HG03175 (cell line): ENCODE measurements around the gene HOXD9.
A peak's percentile ranks its signal among the peaks of the same experiment; 100 is the strongest.

Experiments used
- ATAC-seq: cut with Tn5 transposase; IDR thresholded peaks from one replicate; pipeline ENCODE4 v1.9.1; 2021; ENCODE audit warnings: mild to moderate bottlenecking, moderate library complexity; ENCODE audit not compliant: unreplicated experiment

Gene HOXD9

DNA sequence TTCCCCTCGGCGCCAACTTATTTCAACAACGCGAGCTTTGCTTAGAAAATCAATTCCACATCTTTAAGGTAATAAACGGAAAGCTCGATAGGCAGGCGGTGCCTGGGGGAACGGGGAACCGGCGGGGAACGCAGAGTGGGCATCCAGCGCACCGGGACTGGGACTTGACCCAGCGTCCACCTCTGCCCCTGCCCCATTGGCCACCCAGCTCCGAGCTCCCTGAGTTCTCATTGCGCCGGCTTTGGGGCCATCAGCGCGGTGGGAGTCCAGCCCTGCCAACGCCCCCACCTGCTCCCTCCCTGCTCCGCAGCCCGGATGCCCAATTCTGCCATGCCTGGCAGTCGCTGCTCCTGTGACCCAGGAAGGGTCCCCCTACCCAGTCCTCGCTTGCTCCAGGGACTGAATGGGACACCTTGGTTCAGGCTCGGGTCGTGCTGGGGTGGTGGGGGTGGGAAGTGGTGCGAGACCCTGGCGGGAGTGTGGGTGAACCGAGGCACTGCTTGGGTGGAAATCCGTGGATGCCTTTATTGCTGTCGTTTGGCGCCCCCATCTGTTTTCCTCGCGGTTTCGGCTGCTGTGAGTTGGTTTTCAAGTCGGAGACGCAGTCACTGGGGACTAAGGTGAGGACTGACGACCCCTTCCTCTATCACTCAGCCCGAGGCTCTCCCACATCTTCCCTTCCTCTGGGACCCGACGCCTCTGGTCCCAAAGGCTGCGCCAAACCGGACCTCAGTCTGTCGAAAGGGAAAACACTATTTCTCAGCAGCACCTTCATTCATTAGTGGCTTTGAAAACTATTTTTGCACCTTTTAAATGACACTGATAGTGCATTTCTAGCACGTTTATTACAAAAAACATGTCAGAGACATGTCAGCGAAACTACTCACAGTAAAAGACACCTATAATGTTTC, 36.4 kb upstream of the HOXD9 start:
- no peak for ATAC-seq

DNA sequence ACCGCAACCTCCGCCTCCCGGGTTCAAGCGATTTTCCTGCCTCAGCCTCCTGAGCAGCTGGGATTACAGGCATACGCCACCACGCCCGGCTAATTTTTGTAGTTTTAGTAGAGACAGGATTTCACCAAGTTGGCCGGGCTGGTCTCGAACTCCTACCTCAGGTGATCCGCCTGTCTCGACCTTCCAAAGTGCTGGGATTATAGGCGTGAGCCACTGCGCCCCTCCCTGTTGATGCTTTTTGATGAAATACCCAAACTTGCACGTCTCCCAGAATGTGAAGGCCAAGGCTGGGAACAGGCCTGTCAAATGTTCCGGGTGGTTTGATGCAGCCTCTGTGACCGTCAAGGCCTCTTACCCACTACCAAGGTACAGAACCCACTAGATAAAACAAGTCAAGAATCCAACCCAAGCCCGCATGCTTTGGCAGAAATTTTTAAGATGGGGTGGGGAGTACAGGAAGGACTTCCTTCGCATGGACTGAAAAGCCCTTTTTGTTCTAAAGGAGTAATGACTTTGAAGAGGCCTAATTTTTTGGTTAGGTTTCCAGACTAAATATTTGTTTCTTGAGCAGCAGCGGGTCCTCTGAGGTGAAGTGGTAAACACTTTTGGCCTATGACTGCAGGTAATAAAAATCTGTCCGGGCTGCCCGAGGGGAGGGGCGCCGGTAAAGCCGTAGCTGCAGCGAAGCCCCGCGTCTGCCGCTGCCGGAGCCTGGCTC, 35.0 kb upstream of the HOXD9 start:
- ATAC-seq: no peak

DNA sequence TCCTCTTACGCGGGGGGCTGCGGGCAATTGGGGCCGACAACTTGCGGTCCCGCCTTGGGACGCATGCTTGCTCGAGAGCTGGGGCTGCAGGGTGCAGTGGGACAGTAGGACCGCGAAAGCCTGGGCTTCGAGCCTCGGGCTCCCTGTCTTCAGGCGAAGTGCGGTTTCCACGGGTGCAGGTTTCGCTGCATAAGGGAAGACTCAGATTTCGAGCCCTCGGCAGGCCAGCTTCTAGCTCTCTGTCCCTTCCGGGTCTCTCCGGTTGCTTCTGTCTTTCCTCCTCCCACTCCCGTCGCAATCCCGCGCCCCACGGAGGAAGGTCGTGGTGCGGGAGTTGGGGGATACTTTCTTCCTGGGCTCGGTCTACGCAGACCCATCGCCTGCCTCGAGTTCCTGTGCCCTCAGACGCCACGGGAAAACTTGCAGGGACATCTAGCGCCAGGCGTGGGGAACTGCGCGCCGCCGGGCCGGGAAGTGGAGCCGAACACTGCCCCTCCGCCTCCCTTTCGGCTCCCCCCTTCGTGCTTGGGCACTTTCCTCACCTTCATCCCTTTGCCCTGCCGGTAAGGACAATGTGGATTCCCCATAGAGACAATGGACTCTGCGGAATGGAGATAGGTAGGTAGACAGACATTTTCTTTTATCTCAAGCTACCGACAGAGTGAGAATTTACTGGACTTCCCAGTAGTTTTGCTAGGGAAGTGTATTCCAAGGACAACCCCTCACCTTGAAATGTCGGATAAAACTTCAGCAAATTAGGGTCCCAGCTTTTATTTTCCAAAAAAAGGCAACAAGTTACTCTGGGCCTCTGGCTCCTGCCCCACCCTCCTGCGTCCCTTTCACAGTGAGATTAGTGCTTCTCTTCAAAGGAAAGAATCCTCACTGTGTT, 34.2 kb upstream of the HOXD9 start:
- ATAC-seq: no peak

DNA sequence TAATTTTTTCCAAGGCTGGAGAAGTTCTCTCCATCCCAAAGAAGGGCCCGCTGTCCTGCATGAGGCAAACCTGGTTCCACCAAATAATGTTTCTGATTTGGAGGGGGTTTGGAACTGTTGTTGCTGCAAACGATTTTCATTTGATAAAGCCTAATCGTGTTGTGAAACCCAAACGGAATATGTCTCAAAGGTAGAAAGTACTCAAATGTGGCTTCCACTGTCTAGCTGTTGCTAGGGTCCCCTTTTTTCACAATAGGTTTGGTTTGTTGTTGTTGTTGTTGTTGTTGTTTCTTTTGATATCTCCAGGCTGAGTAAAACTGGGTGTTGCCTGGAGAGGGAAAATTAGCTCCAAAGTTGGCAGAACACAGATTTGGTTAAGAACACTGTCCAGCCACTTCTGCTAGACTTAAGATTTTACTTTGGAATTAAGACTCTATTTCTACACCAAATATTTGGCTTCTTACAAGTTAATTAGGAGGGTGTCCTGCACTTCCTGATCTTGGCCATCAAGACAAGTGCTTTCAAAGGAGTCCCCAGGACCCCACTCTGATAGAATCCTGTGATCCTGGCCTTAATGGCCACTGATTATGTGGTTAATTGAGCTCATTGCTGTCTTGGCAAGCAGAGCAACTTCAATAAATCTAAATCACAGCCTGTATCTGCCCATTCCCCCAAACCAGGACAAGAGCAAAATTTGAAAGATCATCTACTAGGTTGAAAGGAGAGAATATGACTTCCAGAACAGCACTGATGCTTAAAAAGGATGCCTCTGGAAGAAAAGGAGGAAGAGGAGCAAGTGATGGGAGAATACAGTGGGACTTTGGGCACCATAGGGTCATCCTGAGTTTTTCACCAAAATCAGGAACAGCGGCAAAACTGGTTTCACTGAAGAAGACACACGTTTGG, 33.3 kb upstream of the HOXD9 start:
- no peak for ATAC-seq

DNA sequence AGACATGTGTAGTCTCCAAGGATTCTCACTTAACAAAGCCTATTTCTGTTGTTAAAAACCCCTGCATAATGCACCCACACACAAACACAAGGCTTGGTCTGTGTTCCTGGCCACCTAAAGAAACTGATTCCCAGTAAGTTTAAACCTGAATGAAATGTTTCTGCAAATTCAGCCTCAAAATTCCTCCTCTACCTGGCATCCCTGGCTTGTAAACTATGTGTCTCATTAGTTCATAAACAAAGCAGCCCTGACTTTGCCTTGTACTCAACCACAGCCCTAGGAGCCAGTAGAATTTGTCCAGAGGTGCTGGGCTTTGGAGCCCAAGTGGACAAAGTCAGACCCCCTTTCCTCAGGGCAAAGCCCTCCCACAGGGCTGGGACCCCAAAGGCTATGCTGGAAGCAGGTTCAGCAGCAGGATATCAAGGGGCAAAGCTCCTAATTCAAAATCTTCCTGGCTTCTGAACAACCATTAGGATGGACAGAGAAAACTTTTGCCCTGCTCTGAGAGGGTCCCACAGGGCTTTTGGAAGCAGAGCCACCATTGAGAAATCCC, 32.6 kb upstream of the HOXD9 start:
- ATAC-seq: no peak

DNA sequence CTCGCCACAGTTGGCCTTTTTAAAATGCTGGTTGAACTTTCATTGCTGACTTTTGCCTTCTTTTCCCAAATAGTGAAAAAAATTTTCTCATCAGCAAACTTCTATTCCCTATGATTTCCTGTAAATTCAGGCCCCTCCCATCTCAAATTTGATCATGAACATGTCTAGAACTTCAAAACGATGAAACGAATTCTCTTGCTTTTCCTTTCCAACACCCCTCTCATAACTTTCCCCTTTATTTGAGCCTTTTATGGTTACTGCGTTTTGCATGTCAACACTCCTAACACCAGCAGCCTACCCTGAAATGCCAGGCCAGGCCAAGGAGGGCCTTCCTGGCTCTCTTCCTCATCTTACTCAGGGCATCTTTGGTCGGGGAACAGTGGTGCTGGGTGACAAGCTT, 31.7 kb upstream of the HOXD9 start:
- no peak for ATAC-seq

DNA sequence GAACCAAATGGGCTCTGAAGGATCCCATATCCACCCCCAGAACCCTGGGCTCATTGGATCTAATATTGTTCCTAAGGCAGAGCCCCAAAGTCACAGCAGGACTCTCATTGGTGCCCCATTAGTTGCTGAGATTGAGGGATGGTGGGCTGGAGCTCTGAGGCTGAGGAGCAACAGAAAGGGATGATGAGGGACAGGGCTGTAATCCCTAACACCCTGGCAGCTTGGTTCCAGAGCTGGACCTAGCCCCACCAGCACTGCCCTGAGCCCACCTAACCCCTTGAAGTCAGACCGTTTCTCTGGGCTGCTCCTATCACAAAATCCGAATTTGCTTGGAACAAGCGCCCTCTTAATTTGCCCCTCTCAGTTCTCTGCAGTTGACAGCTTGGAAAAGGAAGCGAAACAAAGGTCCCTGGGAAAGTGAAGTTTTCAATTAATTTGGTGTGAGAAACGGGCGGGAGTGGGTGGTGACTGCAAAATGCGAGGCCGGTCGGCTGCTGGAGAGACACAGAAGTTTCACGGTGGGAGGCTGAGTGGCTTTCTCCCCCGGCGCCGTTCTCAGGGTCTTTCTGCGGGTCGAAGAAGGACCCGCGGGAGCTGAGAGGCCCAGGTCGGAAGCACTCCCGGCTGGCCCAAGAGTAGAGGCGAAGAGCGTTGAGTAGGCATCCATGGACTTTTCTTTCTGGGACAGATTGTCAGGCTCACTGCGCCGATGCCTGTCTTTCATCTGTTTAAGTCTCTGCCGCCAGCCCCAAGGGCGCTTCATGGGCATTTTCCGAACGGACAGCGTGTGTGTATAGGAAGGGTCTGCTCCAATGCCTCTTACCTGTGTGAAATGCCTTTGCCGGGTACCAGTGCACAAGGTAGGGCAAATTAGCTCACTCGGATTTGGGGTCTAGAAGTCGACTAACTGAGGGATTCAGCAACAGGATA, 30.9 kb upstream of the HOXD9 start:
- ATAC-seq: no peak

DNA sequence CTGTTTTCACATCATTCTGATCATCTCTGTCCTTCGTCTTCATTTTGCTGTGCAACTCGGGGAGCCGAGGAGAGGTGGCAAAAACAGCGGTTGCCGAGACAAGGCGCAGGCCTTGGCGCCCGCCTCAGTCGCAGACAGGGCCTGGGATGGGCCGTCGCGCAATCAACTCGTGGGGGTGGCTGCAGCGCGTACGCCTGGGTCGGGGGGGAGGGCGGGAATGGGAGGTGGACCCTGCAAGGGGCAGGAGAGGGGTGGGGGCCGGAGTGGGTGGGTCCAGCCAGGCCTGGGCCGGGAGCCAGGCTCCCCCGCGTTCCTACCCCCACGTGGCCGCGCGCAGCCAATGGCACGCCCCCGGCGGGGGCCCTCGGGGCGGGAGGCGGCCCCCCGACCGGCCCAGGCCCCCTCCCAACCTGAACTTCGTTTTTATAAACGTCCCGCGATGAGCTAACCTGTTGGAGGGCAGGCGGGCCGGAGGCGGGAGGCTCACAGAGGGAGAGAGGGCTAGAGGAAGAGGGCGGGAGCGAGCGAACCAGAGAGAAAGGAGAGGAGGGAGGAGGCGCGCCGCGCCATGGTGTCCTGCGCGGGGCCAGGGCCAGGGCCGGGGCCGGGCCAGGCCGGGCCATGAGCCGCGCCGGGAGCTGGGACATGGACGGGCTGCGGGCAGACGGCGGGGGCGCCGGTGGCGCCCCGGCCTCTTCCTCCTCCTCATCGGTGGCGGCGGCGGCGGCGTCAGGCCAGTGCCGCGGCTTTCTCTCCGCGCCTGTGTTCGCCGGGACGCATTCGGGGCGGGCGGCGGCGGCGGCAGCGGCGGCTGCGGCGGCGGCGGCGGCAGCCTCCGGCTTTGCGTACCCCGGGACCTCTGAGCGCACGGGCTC, 30.0 kb upstream of the HOXD9 start, which contains the start of gene HOXD13:
Gene HOXD13 (plus strand): TSS at position 452 of the 875 bp plus-strand sequence. CDS start 170 bp downstream, at position 622.
- ATAC-seq: no peak

DNA sequence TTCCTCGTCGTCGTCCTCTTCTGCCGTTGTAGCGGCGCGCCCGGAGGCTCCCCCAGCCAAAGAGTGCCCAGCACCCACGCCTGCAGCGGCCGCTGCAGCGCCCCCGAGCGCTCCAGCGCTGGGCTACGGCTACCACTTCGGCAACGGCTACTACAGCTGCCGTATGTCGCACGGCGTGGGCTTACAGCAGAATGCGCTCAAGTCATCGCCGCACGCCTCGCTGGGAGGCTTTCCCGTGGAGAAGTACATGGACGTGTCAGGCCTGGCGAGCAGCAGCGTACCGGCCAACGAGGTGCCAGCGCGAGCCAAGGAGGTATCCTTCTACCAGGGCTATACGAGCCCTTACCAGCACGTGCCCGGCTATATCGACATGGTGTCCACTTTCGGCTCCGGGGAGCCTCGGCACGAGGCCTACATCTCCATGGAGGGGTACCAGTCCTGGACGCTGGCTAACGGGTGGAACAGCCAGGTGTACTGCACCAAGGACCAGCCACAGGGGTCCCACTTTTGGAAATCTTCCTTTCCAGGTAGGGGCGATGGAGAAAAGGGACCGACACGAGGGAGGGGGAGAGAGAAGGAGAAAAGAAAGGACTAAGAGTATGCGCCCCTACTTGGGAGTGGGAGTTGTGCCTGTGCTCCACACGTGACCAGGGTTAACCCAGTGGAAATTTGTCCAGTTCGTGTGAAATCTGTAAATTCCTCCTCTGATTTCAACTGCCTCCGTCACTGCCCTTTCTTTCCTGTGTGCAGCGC, 29.2 kb upstream of the HOXD9 start:
- no peak for ATAC-seq

DNA sequence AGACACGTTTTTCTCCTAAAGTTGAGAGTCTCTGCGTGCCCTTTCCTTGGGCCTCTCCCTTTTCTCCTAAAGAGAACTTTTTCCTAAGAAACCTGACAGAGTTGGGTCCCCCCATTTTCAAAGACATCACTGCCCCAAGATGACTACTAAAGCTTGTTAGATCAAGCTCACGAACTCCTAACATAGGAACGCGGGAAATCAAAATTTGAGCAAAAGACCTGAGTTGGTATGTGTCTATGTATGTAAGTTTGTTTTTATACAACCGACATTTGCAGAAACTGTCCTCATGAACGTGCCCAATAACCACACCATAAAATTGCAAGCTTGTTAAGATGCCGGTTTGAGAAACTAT, 28.6 kb upstream of the HOXD9 start:
- no peak for ATAC-seq

DNA sequence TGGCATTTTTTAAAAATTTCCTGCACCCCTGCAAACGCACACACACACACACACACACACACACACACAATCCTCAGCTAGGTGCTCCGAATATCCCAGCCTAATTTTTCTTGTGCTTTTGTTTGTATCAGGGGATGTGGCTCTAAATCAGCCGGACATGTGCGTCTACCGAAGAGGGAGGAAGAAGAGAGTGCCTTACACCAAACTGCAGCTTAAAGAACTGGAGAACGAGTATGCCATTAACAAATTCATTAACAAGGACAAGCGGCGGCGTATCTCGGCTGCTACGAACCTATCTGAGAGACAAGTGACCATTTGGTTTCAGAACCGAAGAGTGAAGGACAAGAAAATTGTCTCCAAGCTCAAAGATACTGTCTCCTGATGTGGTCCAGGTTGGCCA, 28.2 kb upstream of the HOXD9 start:
- no peak for ATAC-seq

DNA sequence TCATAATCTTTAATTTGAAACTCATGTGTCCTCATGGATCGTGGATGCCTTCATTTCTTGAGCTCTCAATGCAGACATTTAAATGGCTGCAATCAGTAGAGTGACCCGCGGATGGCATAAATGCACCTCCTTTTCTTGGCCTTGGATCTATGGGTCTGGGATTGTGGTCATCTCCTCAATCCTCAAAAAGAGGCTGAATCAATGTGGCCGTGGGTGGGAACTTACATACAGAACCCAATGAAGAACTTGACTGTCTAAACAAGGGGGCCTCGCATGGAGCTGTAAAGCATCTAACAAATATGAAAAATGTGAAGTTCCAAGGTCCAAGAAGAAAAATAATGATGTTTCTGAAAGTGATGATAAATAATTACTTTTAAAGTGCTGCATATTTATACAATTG, 27.1 kb upstream of the HOXD9 start:
- no peak for ATAC-seq

DNA sequence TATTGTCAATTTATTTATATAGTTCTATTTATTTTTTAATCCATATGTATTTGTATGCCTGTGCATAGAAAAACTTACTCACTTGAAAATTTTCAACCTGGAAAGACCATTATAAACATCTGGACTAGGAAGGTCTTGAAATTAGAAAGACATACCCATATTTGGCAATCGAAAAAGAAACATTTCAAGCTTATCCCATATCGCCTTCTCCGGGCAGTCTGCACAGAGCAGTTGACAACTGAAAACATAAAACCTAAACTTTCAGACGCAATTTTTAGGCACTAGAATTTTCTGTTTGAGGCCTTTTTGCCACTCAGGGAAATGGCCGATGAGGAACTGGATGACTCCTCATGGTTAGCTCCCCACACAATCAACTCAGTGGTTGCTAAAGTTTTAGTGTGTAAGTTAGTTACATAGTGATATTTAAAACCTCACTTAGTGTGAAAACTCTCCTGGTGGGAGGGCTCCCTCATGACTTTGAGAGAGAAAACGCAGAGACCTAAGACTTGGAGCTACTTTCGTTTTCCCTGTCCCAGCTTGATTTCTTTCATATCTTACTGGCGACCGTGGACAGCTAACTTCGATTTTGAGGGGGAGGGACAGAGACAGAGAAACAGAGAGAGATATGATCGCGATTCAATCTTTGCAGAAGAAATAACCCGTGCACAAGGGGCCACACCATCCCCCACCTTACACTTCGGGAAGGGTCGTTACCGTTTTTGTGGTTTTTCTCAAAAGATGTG, 26.1 kb upstream of the HOXD9 start:
- ATAC-seq: no peak

DNA sequence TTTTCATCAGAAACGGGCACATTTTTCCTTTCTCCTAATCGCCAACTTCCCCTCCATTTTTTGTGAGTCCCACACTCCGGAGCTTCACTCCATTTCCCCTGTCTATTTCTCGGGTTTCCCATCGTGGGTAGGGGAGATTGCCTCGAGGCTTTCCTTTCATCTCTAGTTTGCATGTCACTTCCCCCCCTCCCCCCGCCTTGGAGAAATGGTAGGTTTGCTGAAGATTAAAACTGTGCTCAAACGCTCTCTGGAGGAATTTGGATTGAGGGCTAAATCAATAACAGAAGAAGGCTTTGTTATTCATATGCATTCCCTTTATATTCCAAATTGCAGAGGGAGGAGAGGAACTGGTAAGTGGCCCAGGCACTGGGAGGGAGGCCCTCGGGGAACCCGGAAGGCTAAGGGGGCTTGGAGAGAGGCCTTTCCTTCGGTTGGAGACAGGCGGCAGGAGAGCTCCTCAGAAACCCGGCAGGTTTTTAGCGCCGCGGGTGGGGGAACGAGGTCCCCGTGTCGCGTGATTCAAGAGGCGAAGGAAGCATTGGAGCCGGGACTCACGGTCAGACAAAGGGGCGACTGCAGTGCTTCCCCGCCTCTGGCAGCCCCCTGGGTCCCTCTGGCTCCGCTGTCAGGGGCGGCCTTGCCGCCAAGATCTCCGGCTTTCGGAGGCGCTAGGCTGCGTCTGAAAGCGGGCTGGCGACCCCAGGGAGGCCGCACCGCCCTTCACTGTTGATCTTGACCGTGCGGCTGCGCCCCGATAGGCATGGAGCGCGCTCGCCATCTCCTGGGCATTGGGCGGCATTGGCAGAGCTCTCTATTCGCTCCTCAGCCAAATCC, 25.3 kb upstream of the HOXD9 start:
- ATAC-seq: peak; percentile 79

DNA sequence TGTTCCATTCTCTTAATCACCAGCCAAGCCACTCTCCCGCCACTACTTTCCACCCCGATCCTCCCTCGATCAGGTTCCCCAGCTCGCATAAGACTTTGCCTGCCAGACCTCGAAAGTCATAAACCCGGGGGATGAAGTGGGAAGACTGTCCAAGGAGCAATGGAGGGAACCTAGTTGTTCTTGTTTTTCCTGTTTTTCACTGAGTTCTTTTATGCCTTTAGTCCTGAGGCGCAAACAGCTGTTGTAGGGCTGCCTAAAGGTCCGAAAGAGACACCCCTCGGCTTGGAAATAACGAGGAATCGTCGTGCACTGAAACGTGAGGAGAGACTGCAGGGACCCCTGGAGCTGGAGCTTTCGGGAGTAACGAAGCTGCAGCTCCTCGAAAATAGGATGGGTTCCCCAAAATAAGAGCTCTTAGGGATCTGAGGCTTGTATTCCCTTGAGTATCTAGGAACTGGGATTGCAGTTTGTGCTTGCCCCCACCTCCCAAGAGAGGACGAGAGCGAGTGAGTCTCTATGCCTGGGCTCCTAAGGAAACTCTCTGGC, 24.6 kb upstream of the HOXD9 start:
- ATAC-seq: no peak
